Naive thymus-derived CD8-positive, alpha-beta T cell (primary cell): ENCODE results near the gene ATCAY. TPM values are rescaled to one million over a fixed set of nuclear protein-coding genes. Genes with fewer than 3 reads are reported as not detected.
A peak's percentile ranks its signal among the peaks of the same experiment; 100 is the strongest.
"Not testable (repeated sequence)": the region's sequence is repeated elsewhere in the genome, so short reads cannot be mapped to it uniquely, and the experiment has no call there.

Experiments
- ATAC-seq, 2 donors: fragments of 150-1000 bp; cut with Tn5 transposase in 1 of 2; sonication (Bioruptor Pico), chemical (Tn5 transposase) in 1 of 2; 1 replicate in 1 of 2; 2 replicates in 1 of 2; pipeline ENCODE4 v1.10.0; 2021; ENCODE audit warnings: mild to moderate bottlenecking in 2 of 2, moderate library complexity in 2 of 2
- POLR2A ChIA-PET: fragments of 350-600 bp; sonication (Branson Sonifier 250); formaldehyde crosslinking; loops from one replicate; lab custom pipeline; 2021; ENCODE audit warnings: antibody characterized with exemption; lab: Charles Lee
- DNase-seq, 10 donors: peaks; one replicate each; pipeline versions ENCODE4 v3.0.0 to v3.0.0-alpha.2; 2020 to 2022
- H3K27ac Mint-ChIP-seq, 10 donors: one replicate each; pipeline ENCODE4 v1.8.0; 2020 to 2022; ENCODE audit warnings: mild to moderate bottlenecking in 10 of 10, mixed read lengths in 10 of 10, moderate library complexity in 4 of 10, inconsistent platforms in 1 of 10
- H3K27me3 Mint-ChIP-seq, 5 donors: one replicate each; pipeline ENCODE4 v1.8.0; 2021 to 2022; ENCODE audit warnings: mixed read lengths in 5 of 5
- H3K36me3 Mint-ChIP-seq, 3 donors: one replicate each; pipeline ENCODE4 v1.8.0; 2020 to 2022; ENCODE audit warnings: mixed read lengths in 3 of 3, mild to moderate bottlenecking in 2 of 3, inconsistent platforms in 1 of 3
- H3K4me1 Mint-ChIP-seq, 4 donors: one replicate each; pipeline ENCODE4 v1.8.0; 2021 to 2022; ENCODE audit warnings: mixed read lengths in 4 of 4
- H3K4me3 Mint-ChIP-seq, 10 donors: one replicate each; pipeline ENCODE4 v1.8.0; 2020 to 2022; ENCODE audit warnings: mild to moderate bottlenecking in 10 of 10, mixed read lengths in 10 of 10, moderate library complexity in 6 of 10, inconsistent platforms in 1 of 10
- H3K9me3 Mint-ChIP-seq, 9 donors: one replicate each; pipeline ENCODE4 v1.8.0; 2020 to 2022; ENCODE audit warnings: mixed read lengths in 9 of 9, mild to moderate bottlenecking in 3 of 9, inconsistent platforms in 1 of 9, moderate library complexity in 1 of 9
- polyA plus RNA-seq, 3 donors: library from polyadenylated mRNA; unstranded; fragments of 300-500 nt; fragmentation: Illumina TruSeq; gene quantifications; one replicate each; pipeline ENCODE4 v1.2.3, GENCODE V29; 2021
- total RNA-seq, 8 experiments: library from RNA in 2 of 8; stranded (reverse) in 2 of 8; gene quantifications; one replicate each; pipeline ENCODE4 v1.2.3 and lab custom pipeline; 2021 to 2026

ATCAY gene
- total and polyA plus RNA-seq, 5 experiments from 2014 or later = 1.5 TPM; not detected in 4

DNA sequence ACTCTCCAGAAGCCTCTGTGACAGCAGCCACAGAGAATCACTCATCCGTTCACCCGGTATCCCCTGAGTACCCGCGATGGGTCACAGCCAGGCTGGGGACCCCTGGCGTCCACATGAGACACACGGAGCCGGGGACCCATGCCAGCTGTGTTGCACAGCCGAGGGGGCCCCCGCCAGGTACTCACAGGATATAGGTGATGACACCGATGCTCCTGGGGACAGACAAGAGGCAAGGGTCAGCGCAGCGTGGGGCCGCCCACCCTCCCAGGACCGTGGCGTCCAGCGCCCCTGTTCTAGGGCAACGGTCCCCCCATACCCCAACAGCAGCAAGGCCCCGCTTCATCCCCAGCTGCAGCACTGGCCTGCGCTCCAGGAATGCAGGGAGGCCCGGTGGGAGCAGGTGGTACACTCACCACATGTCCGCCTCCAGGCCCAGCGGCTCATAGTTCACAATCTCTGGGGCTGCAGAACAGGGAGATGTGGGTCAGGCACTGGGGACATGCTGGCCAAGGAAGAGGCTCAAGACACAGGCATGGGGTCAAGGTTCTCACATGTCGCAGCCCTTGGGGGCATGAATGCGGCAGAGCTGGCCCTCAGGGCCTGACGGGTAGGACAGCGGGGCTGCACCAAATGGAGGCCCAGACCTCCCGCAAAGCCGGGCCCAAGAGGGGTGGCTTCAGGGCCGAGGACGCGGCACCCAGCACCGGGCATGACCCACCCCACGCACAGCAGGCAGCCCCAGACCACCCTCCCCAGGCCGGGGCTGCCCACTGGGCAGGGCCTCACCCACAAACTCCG lies 83.2 kb downstream of the ATCAY start:
- Mint-ChIP-seq H3K27me3 (no peaks in the 10 kb centered on the region), H3K27ac (no peak overlapping the region), H3K4me1 (peaks cover 0 to 22% (median 3%) of the 10 kb centered on the region in 4 donors), H3K9me3 (no peaks in the 10 kb centered on the region), H3K36me3 (peaks cover 0 to 61% (median 2%) of the 10 kb centered on the region in 3 donors), H3K4me3 (no peak overlapping the region)
- POLR2A ChIA-PET = interaction anchor here (0.5 kb wide), 2 partner anchors 43 to 1659 kb away, joined by 3 to 5 read pairs; no protein-coding TSS in a partner anchor
- DNase-seq = no peak
- ATAC-seq = no peak

DNA sequence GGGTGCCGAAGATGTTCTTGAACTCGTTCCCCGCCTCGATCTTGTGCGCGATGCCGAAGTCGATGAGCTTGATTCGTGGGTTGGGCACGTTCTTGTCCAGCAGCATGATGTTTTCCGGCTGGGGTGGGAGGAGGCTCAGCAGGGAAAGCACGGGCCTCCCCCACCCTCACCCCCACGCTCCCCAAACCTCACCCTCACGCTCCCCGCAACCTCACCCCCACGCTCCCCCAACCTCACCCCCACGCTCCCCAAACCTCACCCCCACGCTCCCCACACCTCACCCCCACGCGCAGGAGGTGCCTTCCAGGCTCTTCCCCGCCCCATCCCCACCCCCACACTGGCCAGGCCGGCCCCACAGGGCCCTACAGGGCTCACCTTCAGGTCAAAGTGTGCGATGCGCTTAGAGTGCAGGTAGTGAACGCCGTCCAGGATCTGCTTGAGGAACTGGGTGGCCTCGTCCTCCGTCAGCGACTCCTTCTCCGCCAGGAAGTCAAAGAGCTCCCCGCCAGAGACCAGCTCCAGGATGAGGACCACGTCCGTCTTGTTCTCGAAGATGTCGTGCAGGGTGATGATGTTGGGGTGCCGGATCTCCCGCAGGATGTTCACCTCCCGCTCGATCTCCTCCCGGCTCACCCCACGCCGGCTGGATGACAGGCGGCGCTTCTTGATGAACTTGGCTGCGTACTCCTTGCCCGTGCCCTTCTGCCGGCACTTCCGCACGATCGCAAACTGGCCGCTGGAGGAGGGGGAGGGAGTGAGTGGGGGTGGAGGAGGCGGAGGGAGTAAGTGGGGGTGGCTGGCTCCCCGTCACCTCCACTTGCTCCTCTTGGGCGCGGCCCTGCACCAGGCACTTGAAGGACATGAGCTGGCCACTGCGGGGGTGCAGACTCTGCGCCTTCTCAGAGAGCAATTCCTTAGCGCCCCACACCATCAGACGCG lies 84.0 kb downstream of the ATCAY start:
- Mint-ChIP-seq H3K9me3 (no peaks in the 10 kb centered on the region), H3K4me3 (no peak overlapping the region), H3K36me3 (peaks cover 0 to 66% (median 2%) of the 10 kb centered on the region in 3 donors), H3K27ac (no peak overlapping the region), H3K4me1 (peaks cover 5 to 31% (median 7%) of the 10 kb centered on the region in 4 donors), H3K27me3 (no peaks in the 10 kb centered on the region)
- POLR2A ChIA-PET = interaction anchor here (0.5 kb wide), 2 partner anchors 43 to 1660 kb away, joined by 3 to 5 read pairs; no protein-coding TSS in a partner anchor
- ATAC-seq (no peak), DNase-seq (no peak)

DNA sequence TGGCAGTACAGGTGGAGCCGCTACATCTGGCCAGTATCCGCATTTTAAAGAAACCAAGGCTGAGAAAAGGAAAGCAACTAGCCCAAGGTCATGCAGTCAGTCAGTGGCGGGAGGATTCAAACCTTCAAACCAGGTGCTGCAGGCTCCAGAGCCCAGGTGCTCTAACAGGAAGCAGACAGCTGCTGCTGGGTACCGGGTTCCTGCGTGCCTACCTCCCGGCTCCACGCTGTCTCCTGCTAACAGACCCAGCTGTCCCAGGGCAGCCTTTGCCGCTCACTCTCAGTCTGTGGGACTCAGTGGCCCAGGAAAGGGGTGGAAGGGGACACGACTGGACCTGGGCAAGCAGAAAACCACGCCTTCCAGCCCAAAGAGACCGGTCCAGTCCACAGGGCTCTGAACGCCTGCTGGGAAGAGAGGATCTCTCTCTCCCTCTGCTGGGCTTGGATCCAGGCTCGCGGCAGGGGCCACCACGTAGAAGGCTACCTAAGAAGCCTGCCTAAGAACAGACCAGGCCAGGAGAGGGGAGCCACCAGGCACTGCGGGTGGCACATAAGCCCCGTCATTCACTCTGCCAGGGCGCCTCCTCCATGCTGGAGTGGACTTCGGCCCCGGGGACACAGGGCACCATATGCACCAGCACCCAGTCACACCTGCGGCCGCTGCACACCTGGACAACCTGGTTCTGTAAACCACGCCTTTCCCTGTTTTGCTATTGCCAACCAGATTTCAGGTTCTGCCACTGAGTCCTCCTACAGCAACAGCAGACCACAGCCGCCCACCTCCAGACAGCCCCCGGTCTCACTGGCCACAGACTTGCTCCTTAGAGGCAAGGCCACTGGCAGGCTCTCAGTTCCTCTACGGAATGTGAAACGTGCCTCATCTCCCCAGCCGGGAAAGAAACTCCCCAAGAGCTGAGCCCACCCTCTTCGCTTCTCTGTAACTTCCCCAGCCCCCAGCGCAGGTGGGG lies 85.8 kb downstream of the ATCAY start:
- Mint-ChIP-seq H3K9me3 (no peaks in the 10 kb centered on the region), H3K27me3 (no peaks in the 10 kb centered on the region), H3K27ac (peak overlapping the region in 2 of 10 donors; percentile 38 to 53), H3K4me1 (peaks cover 16 to 44% (median 21%) of the 10 kb centered on the region in 4 donors), H3K36me3 (peaks cover 0 to 52% (median 2%) of the 10 kb centered on the region in 3 donors), H3K4me3 (peak overlapping the region in 3 of 10 donors; percentile 6 to 27 (median 14))
- POLR2A ChIA-PET = no interaction called here
- ATAC-seq = no peak
- DNase-seq = no peak

DNA sequence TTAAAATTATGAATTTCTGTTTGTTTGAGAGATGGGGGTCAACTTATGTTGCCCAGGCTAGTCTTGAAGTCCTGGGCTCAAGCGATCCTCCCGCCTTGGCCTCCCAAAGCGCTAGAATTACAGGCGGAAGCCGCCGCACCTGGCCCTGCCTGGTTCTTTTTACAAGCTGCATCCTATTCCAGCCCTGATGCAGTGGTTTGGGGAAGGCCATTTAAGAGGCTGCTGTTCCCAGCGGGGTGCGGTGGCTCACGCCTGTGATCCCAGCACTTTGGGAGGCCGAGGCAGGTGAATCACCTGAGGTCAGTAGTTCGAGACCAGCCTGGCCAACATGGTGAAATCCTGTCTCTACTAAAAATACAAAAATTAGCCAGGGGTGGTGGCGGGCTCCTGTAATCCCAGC lies 87.5 kb downstream of the ATCAY start:
- Mint-ChIP-seq H3K27ac (peak overlapping the region in 1 of 10 donors; percentile 53), H3K4me3 (peak overlapping the region in 1 of 10 donors; percentile 48), H3K4me1 (peaks cover 16 to 45% (median 23%) of the 10 kb centered on the region in 4 donors), H3K36me3 (peaks cover 0 to 40% (median 2%) of the 10 kb centered on the region in 3 donors)
- not testable (repeated sequence) for H3K9me3 Mint-ChIP-seq, ATAC-seq, DNase-seq, H3K27me3 Mint-ChIP-seq
- POLR2A ChIA-PET = interaction anchor here (0.5 to 1.7 kb wide), 4 partner anchors 8 to 77 kb away, joined by 3 to 12 read pairs (median 3); partner anchors contain the start of gene EEF2

DNA sequence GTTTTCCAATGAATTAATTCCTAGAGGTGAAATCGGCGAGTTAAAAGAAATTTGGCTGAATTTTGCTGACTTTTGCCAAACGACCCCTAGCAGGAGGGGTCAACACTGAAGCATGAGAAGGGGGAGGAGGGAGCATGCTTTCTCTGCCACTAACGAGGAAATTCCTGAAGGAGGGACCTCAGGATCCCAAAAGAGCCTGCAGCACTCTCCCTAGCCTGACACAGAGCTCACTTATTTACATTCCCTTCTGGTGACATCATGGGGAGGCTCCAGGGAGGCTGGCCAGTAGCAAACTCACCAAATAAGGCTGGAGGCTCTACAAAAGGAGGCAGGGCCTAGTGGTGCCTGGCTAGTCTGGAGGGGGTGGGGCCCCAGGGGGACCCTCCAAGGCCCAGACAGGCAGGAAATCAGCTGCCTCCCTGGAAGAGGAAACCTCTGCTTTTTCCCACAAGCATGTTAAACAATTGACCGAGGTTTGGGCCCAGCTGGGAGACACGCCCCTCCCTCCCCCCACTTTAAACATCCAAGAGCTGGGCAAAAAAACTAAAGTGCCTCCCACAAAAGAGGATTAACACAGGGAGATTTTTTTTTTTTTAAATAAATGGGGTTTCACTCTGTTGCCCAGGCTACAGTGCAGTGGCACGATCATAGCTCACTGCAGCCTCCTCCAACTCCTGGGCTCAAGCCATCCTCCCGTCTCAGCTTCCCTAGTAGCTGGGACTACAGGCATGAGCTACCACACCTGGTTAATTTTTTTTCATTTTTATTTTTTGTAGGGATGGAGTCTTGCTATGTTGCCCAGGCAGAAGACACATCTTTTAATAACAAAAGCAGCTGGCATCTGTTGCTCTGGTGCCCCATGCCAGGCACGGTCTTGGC lies 88.3 kb downstream of the ATCAY start:
- Mint-ChIP-seq H3K27me3 (no peaks in the 10 kb centered on the region), H3K36me3 (peaks cover 0 to 32% (median 2%) of the 10 kb centered on the region in 3 donors), H3K4me1 (peaks cover 16 to 45% (median 23%) of the 10 kb centered on the region in 4 donors), H3K4me3 (peak overlapping the region; percentile 26 to 93 (median 86)), H3K27ac (peak overlapping the region in 7 of 10 donors; percentile 36 to 88 (median 60)), H3K9me3 (no peaks in the 10 kb centered on the region)
- POLR2A ChIA-PET = interaction anchor here (0.5 to 1.7 kb wide), 8 partner anchors 9 to 360 kb away, joined by 3 to 12 read pairs (median 4); partner anchors contain the start of gene EEF2
- ATAC-seq = no peak
- DNase-seq = no peak

- Mint-ChIP-seq H3K27me3 (no peaks in the 10 kb centered on the region), H3K27ac (peak overlapping the region; percentile 60 to 93 (median 86)), H3K36me3 (peaks cover 0 to 29% (median 2%) of the 10 kb centered on the region in 3 donors), H3K9me3 (no peaks in the 10 kb centered on the region), H3K4me1 (peaks cover 16 to 45% (median 23%) of the 10 kb centered on the region in 4 donors), H3K4me3 (peak overlapping the region; percentile 83 to 93 (median 88))
- DNase-seq (no peak), ATAC-seq (no peak)
- POLR2A ChIA-PET = interaction anchor here (0.6 to 1.7 kb wide), 4 partner anchors 9 to 361 kb away, joined by 3 to 12 read pairs (median 4); partner anchors contain the start of gene EEF2
These were observed 89.2 kb downstream of the ATCAY start for GRCh38 chr19:3969435-3970312.

DNA sequence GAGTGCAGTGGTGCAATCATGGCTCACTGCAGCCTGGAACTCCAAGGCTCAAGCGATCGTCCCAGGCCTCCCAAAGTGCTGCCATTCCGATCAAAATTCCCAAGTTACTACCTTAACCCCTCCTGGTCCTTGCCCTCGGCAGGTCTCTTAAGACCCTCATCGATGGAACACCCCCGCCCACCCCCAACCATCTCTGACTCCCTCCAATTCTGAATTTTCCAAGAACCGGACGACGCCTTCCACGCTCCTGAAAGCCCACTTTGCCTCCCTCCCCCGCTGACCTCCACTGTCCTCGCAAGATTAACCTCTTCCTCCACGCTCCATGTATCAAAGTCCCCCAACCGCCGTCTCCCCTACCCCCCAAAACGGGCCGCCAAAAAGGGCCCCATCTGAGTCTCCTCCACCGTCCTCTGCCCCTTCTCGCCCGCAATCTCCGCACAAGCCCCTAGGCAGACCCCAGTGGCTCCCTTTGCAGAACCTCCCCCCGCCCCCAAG lies 89.9 kb downstream of the ATCAY start:
- Mint-ChIP-seq H3K27me3 (no peaks in the 10 kb centered on the region), H3K4me3 (peak overlapping the region; percentile 83 to 93 (median 88)), H3K4me1 (peaks cover 16 to 42% (median 23%) of the 10 kb centered on the region in 4 donors), H3K9me3 (no peaks in the 10 kb centered on the region), H3K36me3 (peaks cover 0 to 24% (median 2%) of the 10 kb centered on the region in 3 donors), H3K27ac (peak overlapping the region; percentile 60 to 93 (median 86))
- ATAC-seq (peak in 1 of 2 donors; percentile 11), DNase-seq (no peak)
- POLR2A ChIA-PET = interaction anchor here (1.0 to 2.3 kb wide), 7 partner anchors 9 to 276 kb away, joined by 4 to 41 read pairs (median 6); partner anchors contain the start of genes EEF2, MRPL54, PIAS4 and YJU2

DNA sequence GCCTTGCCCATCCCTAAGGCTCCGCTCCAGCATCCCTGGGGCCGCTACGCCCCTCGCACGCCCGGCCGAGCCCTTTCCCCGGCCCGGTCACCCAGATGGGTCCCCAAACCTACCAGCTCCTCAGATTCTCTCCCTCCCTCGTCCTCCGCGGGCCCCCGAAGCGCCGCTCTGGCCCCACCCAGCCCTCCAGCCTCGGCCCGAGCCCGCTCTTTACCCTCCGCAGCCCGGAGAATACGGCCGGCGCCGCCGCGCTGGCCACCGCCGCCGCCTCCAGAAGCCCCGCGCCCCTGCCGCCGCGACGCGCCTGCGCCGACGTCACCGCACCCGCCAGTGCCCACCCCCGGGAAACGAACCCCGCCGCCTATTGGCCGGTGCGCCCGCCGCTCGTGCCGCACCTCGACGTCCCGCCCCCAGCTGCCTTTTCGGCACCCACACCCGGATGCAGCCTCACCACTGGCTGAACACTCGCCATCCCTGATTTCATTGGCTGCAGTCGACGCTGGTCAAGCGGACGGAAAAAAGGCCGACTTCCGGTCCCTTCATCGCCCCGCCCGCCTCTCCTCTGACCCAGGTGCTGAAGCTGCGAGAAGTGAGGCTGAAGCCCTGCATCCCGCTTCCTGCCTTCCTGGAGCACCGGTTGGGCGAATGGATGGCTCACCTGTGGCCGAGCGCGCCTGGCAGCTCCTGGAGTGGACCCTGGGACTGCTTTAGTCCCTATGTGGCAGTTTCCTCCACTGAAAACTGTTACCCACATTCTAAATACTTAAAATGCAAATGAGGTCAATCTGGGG lies 90.5 kb downstream of the ATCAY start, which contains the start of gene DAPK3:
Gene DAPK3, minus strand, starts transcription at position 292 of the 791 bp plus-strand sequence. CDS start 1,364 bp downstream, outside the sequence.
- POLR2A ChIA-PET = interaction anchor here (1.0 to 2.3 kb wide), 8 partner anchors 9 to 276 kb away, joined by 4 to 41 read pairs (median 6); partner anchors contain the start of genes EEF2, MRPL54, PIAS4 and YJU2
- Mint-ChIP-seq H3K4me3 (peak within 1 kb of the TSS; percentile 83 to 93 (median 88)), H3K4me1 (peaks cover 16 to 38% (median 23%) of the 10 kb centered on the region in 4 donors), H3K27me3 (no peaks in the 10 kb centered on the region), H3K36me3 (peaks cover 0 to 27% (median 5%) of the 10 kb centered on the region in 3 donors), H3K9me3 (no peaks in the 10 kb centered on the region), H3K27ac (peak within 1 kb of the TSS; percentile 60 to 96 (median 90))
- DNase-seq (peak; percentile 79 to 92 (median 88)), ATAC-seq (peak; percentile 89 to 91)

DNA sequence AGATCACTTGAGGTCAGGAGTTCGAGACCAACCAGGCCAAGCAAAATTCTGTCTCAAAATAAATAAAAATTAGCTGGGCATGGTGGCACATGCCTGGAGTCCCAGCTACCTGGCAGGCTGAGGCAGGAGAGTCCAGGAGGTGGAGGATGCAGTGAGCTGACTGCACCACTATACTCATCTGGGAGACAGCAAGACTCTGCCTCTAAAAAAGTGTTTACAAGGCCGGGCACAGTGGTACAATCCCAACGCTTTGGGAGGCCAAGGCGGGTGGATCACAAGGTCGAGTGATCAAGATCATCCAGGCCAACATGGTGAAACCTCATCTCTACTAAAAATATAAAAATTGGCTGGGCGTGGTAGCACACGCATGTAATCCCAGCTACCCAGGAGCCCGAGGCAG lies 94.7 kb downstream of the ATCAY start:
- POLR2A ChIA-PET = interaction anchor here (0.6 to 2.5 kb wide), 2 partner anchors 9 to 139 kb away, joined by 3 to 18 read pairs; partner anchors contain the start of gene EEF2
- no peak for ATAC-seq
- DNase-seq = peak in 1 of 10 donors; percentile 13
- no peaks in the 10 kb centered on the region for H3K9me3 Mint-ChIP-seq
- peaks cover 0 to 43% (median 6%) of the 10 kb centered on the region in 3 donors for H3K36me3 Mint-ChIP-seq
- H3K27me3 Mint-ChIP-seq = no peaks in the 10 kb centered on the region
- H3K27ac Mint-ChIP-seq = peak overlapping the region in 1 of 10 donors; percentile 43
- peaks cover 6 to 20% (median 14%) of the 10 kb centered on the region in 4 donors for H3K4me1 Mint-ChIP-seq
- no peak overlapping the region for H3K4me3 Mint-ChIP-seq
